OCI-LY1 (cell line): Measurements from ENCODE around the gene QPRT.

Experiments
- CTCF ChIP-seq: fragments of 200-600 bp; sonication (generic), shearing (Covaris generic); IDR thresholded peaks from 2 replicates; pipeline ENCODE4 v1.5.1; 2017; ENCODE audit warnings: mild to moderate bottlenecking, antibody characterized with exemption, low read length, moderate library complexity, mixed read lengths
- EZH2 ChIP-seq: fragments of 200-600 bp; sonication (generic), shearing (Covaris generic); IDR thresholded peaks from 2 replicates; pipeline ENCODE4 v1.8.0; 2017; ENCODE audit warnings: borderline replicate concordance, mixed run types, mild to moderate bottlenecking, antibody characterized with exemption, low read length, moderate library complexity, mixed read lengths

DNA sequence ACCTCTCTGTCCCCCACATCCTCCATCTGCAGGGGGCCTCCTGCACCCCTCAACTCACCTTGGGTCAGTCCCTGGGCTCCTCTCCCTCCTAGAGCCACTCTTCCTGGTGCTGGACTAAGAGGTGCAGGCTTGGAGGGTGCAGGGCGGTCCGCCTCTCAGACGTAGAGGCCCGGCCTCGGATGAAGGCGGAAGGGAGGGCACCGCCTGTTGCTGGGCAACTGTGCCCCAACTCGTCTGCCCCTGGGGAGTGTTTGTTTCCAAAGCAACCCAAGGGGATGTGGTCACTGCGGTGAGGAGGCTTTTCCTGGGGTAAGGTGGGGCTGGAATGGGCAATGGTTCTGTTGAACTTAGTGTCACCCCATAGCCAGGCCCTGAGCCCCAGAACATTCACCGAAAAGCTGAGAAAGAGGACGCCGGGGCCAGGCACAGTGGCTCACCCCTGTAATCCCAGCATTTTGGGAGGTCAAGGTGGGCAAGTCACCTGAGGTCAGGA, 66.9 kb downstream of the QPRT start, which contains the start of gene C16orf54:
- no peak for TF ChIP-seq CTCF
- TF ChIP-seq EZH2 = no peak
